ENCODE measurements around the gene SYNPO2.
"Not testable (repeated sequence)": the region's sequence is repeated elsewhere in the genome, so short reads cannot be mapped to it uniquely, and the experiment has no call there.

SYNPO2 gene

DNA sequence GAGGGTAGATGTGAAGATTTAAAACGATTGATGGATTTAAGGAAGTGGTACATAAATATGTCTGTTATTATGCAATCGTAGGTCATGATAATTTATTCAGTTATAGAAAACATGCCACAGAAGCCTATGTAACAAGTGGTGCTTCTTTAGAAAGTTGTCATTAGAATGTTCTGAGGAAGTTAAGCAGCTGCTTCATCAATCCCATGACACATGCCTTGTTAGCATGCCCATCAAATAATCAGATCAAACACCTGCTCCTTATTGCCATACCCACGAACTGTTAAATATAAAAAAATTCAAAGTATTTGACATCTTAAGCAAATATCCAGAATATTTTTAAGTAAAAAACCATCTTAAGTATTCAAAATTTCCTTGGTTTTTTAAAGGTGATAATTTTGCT lies 170.6 kb downstream of the SYNPO2 start:
- no peak for DNase-seq (ENCODE audit: low read depth in 2 of 2)

DNA sequence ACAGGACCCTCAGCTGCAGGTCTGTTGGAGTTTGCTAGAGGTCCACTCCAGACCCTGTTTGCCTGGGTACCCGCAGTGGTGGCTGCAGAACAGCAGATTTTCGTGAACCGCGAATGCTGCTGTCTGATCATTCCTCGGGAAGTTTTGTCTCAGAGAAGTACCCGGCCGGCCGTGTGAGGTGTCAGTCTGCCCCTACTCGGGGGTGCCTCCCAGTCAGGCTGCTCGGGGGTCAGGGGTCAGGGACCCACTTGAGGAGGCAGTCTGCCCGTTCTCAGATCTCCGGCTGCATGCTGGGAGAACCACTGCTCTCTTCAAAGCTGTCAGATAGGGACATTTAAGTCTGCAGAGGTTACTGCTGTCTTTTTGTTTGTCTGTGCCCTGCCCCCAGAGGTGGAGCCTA lies 178.5 kb downstream of the SYNPO2 start:
- not testable (repeated sequence) for DNase-seq (ENCODE audit: low read depth in 2 of 2)

- DNase-seq (ENCODE audit: low read depth in 2 of 2) = not testable (repeated sequence)
Measured at GRCh38 chr4:119067670-119068360, 179.2 kb downstream of the SYNPO2 start.

- DNase-seq (ENCODE audit: low read depth in 2 of 2) = no peak
Measured at GRCh38 chr4:119068529-119068962, 179.9 kb downstream of the SYNPO2 start.

DNA sequence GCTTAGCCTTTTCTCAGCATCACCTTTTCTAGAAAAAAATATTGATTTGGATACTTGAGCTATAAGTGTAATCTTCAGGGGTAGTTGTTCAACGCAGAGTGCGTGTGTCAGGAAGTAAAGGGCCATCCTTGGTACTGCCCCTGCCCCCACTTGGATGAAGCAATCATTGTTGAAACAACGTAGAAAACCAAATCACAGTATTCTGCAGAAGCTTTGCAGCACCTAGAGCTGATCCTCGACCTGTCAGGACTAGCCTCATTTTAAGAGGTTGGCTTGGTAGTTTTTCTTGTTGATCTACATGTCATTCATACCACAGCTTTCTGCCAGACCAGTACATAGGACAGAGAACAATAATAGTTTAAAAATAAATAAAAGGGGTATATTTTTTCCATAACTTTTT lies 181.6 kb downstream of the SYNPO2 start:
- DNase-seq (ENCODE audit: low read depth in 2 of 2) = no peak

GRCh38 chr4:119080721-119081541 lies 192.3 kb downstream of the SYNPO2 start:
- DNase-seq (ENCODE audit: low read depth in 2 of 2) = no peak

DNA sequence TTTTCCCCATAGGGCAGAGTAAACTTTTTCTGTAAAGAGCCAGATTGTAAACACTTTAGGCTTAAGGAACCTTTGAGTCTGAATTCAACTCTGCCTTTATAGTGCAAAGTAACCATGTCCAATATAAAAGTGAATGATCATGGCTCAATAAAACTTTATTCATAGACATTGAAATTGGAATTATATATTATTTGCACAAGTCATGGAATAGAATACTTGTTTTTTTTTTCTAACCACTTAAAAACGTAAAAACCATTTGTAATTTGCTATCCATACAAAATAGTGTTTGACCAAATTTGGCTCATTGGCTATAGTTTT lies 192.8 kb downstream of the SYNPO2 start:
- DNase-seq (ENCODE audit: low read depth in 2 of 2) = no peak

DNA sequence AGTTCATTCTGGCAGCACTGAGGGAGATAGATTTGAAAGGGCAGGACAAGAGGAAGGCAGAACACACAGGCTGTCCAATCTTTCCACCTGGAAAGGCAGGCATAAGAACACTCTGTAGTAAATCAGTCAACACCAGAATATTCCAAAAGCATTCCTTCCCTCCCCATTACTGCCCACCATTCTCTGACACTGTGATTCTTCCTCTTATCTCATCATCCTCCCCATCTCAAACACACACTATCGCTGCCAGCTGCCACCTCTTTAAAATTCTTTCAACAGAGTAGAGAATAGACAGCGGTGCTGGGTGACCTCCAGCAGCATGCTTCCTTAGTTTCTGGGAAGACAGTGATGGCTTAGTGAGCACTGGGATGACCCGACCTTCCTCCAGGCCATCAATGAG lies 193.3 kb downstream of the SYNPO2 start:
- no peak for DNase-seq (ENCODE audit: low read depth in 2 of 2)

GRCh38 chr4:119082661-119083060 lies 194.0 kb downstream of the SYNPO2 start:
- no peak for DNase-seq (ENCODE audit: low read depth in 2 of 2)

- DNase-seq (ENCODE audit: low read depth in 2 of 2) = no peak
Measured at GRCh38 chr4:119084513-119084912, 195.9 kb downstream of the SYNPO2 start.

DNA sequence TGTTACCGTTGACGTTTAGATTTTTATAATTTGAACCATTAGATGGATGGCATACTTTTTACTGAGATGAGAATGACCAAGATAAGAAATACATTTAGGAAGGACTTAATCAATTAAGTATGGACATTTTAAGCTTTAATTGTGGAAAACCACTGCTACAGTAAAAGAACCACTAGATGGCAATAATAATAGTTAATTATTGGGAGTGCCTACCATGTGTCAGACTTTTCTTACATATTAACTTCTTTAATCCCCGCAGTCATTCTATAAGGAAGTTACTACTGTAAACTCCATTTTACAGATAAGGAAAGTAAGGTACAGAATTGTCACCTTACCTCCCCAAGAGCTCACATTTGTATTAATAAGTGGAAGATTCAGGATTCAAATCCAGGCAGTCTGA lies 198.5 kb downstream of the SYNPO2 start:
- DNase-seq (ENCODE audit: low read depth in 2 of 2) = no peak

DNA sequence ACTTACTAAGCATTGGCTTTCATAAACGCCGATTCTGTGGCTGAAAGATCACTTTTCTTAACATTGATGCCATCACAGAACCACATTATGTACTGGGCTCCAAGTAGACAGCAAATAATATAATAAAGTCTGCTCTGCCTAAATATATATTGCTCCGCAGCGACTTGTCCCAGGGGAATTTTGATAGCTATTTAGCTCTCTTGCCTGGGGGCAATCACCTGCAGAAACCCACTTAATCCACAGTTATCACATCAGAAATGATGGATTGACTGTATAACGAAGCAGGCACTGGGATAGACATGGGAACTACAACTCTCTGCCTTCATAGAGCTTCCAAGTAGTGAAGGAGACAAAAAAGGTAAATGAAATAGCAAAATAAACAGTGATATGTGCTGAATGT lies 199.0 kb downstream of the SYNPO2 start:
- DNase-seq (ENCODE audit: low read depth in 2 of 2) = no peak

- no peak for DNase-seq (ENCODE audit: low read depth in 2 of 2)
Measured at GRCh38 chr4:119093042-119093827, 204.6 kb downstream of the SYNPO2 start.

- DNase-seq (ENCODE audit: low read depth in 2 of 2) = no peak
Measured at GRCh38 chr4:119097282-119097900, 208.7 kb downstream of the SYNPO2 start.

- DNase-seq (ENCODE audit: low read depth in 2 of 2) = no peak
Measured at GRCh38 chr4:119098306-119098705, 209.7 kb downstream of the SYNPO2 start.

DNA sequence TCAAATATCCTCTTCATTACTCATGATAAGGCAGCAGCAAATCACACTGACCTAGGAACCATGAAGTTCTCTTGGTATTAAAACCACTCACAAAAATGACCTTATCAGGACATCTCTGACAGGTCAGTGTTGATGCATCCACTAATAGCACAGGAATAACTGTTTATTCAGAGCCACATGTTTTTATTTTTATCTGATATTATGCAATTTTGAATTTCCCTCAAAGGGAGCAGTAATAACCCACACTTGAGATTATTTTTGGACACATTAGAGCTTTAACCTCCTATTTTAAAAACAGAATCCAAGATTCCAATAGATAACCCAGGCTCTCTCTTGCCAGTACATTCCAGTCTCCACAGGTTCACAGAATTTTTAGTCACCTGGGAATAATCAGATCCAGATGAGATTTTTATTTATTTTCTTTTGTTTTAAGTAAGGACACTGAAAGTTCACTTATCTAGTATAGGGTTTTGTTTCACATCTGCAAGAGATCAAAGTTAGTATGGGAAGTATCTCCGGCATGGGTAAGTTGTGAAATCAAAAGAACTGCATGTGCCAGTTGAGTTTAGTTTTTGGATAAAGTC lies 210.7 kb downstream of the SYNPO2 start:
- no peak for DNase-seq (ENCODE audit: low read depth in 2 of 2)

DNA sequence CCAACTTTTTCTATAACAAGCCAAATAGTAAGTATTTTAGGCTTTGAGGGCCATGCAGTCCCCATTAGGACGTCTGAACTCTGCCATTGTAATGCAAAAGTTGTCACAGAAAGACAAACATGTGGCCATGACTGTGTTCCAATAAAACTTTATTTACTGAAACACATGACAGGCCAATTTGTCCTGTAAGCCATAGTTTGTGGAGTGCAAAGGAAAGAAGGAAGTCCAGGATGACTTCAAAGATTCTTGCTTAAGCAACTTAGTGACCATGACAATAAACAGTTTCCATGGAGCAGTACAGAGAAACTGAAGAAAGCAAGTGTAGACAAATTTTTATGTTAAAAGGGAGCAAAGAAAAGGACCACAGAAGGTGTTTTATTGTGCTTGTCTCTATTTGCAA lies 212.0 kb downstream of the SYNPO2 start:
- no peak for DNase-seq (ENCODE audit: low read depth in 2 of 2)

- no peak for DNase-seq (ENCODE audit: low read depth in 2 of 2)
Measured at GRCh38 chr4:119103263-119103662, 214.6 kb downstream of the SYNPO2 start.

- DNase-seq (ENCODE audit: low read depth in 2 of 2) = no peak
Measured at GRCh38 chr4:119104644-119105273, 216.1 kb downstream of the SYNPO2 start.

- no peak for DNase-seq (ENCODE audit: low read depth in 2 of 2)
Measured at GRCh38 chr4:119105605-119106004, 217.0 kb downstream of the SYNPO2 start.

All from stimulated activated CD8-positive, alpha-beta memory T cell treated with anti-CD3 and anti-CD28 coated beads, Interleukin-2, amount 100 ng/mL, for 48 hours (primary cell).